Panc1 (cell line): ENCODE results near the gene KAZN. TPM values are rescaled to one million over a fixed set of nuclear protein-coding genes. Genes with fewer than 3 reads are reported as not detected.

Experiments used
- ATAC-seq: fragments of 200-7000 bp; cut with Tn5 transposase; 2 replicates; pipeline ENCODE4 v1.9.1; 2020; ENCODE audit warnings: mild to moderate bottlenecking, moderate library complexity
- BruUV-seq: library from RNA; stranded (reverse); fragments of 400-500 nt; replicated peaks from 2 replicates; lab custom pipeline; 2021; lab: Mats Ljungman, UMichigan
- CTCF ChIA-PET: fragments of 300-600 bp; sonication (Branson Sonifier 250); formaldehyde crosslinking; loops from one replicate; lab custom pipeline; 2022; ENCODE audit warnings: antibody characterized with exemption; lab: Charles Lee
- POLR2A ChIA-PET: fragments of 300-600 bp; sonication (Branson Sonifier 250); formaldehyde crosslinking; loops from one replicate; lab custom pipeline; 2022; ENCODE audit warnings: antibody characterized with exemption; lab: Charles Lee
- DNase-seq: peaks from one replicate; pipeline ENCODE4 v3.0.0-alpha.2; 2010; ENCODE audit warnings: low read depth, low spot score
- H3K27ac ChIP-seq: 2 replicates; pipeline ENCODE4 v1.5.1; 2011; ENCODE audit warnings: mild to moderate bottlenecking, low read length, inconsistent platforms
- H3K27me3 ChIP-seq: fragments of 200-500 bp; sonication (Bioruptor generic); 2 replicates; pipeline ENCODE4 v1.6.0; 2014; ENCODE audit warnings: low read length, inconsistent platforms; ENCODE audit not compliant: control insufficient read depth, insufficient read depth
- H3K36me3 ChIP-seq: fragments of 200-500 bp; sonication (Bioruptor generic); 2 replicates; pipeline ENCODE4 v1.5.1; 2014; ENCODE audit warnings: inconsistent platforms, mild to moderate bottlenecking, low read length, moderate library complexity; ENCODE audit not compliant: control insufficient read depth, insufficient read depth
- H3K4me1 ChIP-seq: 2 replicates; pipeline ENCODE4 v1.5.1; 2011; ENCODE audit warnings: inconsistent platforms, mild to moderate bottlenecking, low read length, moderate library complexity; ENCODE audit not compliant: control insufficient read depth, insufficient read depth
- H3K4me3 ChIP-seq, 2 experiments: 2 replicates each; pipeline ENCODE4 v1.5.1; 2011 to 2012; ENCODE audit warnings: low read depth in 2 of 2, low read length in 2 of 2, mild to moderate bottlenecking in 2 of 2, inconsistent platforms in 1 of 2, moderate library complexity in 1 of 2
- H3K9me3 ChIP-seq: fragments of 200-500 bp; sonication (Bioruptor generic); 2 replicates; pipeline ENCODE4 v1.5.1; 2014; ENCODE audit warnings: low read depth, mild to moderate bottlenecking, inconsistent platforms, low read length, moderate library complexity; ENCODE audit not compliant: control insufficient read depth, insufficient read depth
- CTCF ChIP-seq: fragments of 450-650 bp; IDR thresholded peaks from 2 replicates; pipeline ENCODE4 v1.5.1; 2017; ENCODE audit warnings: mild to moderate bottlenecking
- POLR2AphosphoS5 ChIP-seq: IDR thresholded peaks from 2 replicates; pipeline ENCODE4 v1.6.1; 2012; ENCODE audit warnings: mild to moderate bottlenecking, low read depth, low read length, moderate library complexity
- SIN3A ChIP-seq: IDR thresholded peaks from 2 replicates; pipeline ENCODE4 v1.6.1; 2012; ENCODE audit warnings: low read depth, mild to moderate bottlenecking, low read length, moderate library complexity, borderline replicate concordance; ENCODE audit not compliant: insufficient read depth
- TCF7L2 ChIP-seq: IDR thresholded peaks from 2 replicates; pipeline ENCODE4 v1.6.1; 2011; ENCODE audit warnings: mild to moderate bottlenecking, low read depth, low read length, inconsistent platforms
- in situ Hi-C: cut with HindIII; loops from 2 replicates; pipeline ENCODE4 v1.10.0; 2016; ENCODE audit warnings: low sequenced_read_pairs, low pct_unique_long_range_greater_than_20kb
- intact Hi-C: fragments of 100-400 bp; cut with micrococcal nuclease; formaldehyde crosslinking; loops from one replicate; pipeline ENCODE4 v1.10.0; 2022; ENCODE audit not compliant: unreplicated experiment
- total RNA-seq: library from RNA; stranded (reverse); gene quantifications from one replicate; pipeline ENCODE4 v1.2.1, GENCODE V29; 2021; ENCODE audit not compliant: unreplicated experiment
- TF ChIP-seq, protein P1 (sequence below), 2 experiments: IDR thresholded peaks; 2 replicates each; pipeline ENCODE4 v1.6.1; 2011 to 2012; ENCODE audit warnings: low read depth in 2 of 2, control low read depth in 1 of 2, low read length in 1 of 2, mild to moderate bottlenecking in 1 of 2, moderate library complexity in 1 of 2; ENCODE audit not compliant: insufficient read depth in 1 of 2

Gene KAZN
- total RNA-seq, 1 experiment from 2014 or later, result 6.6 TPM

DNA sequence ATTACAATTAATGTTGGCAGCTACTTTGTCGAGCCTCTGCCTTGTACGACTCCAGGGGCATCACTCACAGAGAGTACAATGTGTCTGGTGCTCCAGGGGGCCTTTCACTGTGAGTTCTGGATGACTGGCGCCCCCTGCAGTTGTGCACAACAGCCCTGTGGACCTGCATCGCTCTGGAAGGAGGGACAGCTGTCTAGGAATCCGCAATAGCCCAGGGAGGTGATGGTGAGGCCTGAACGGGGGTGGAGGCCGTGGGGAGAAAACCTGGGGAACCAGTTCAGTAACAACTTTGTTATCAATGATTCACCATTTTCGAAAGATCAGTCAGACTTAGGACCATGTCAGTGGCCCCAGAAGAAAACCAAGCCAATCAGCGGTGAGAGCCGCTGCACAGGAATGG, 189.1 kb downstream of the KAZN start:
- ChIA-PET CTCF (no interaction called here), POLR2A (no interaction called here)
- Histone ChIP-seq H3K36me3 (no peaks in the 10 kb centered on the region), H3K27ac (no peak overlapping the region), H3K9me3 (no peaks in the 10 kb centered on the region), H3K4me3 (no peak overlapping the region), H3K27me3 (peaks cover 5% of the 10 kb centered on the region; the same call in 1 of the 2 replicates), H3K4me1 (no peaks in the 10 kb centered on the region)
- intact Hi-C loops (no loop called here), in situ Hi-C loops (no loop called here)
- no TSS peak for BruUV-seq
- TF ChIP-seq POLR2AphosphoS5, result no peak
- no peak for TF ChIP-seq TCF7L2
- TF ChIP-seq, protein P1, sequence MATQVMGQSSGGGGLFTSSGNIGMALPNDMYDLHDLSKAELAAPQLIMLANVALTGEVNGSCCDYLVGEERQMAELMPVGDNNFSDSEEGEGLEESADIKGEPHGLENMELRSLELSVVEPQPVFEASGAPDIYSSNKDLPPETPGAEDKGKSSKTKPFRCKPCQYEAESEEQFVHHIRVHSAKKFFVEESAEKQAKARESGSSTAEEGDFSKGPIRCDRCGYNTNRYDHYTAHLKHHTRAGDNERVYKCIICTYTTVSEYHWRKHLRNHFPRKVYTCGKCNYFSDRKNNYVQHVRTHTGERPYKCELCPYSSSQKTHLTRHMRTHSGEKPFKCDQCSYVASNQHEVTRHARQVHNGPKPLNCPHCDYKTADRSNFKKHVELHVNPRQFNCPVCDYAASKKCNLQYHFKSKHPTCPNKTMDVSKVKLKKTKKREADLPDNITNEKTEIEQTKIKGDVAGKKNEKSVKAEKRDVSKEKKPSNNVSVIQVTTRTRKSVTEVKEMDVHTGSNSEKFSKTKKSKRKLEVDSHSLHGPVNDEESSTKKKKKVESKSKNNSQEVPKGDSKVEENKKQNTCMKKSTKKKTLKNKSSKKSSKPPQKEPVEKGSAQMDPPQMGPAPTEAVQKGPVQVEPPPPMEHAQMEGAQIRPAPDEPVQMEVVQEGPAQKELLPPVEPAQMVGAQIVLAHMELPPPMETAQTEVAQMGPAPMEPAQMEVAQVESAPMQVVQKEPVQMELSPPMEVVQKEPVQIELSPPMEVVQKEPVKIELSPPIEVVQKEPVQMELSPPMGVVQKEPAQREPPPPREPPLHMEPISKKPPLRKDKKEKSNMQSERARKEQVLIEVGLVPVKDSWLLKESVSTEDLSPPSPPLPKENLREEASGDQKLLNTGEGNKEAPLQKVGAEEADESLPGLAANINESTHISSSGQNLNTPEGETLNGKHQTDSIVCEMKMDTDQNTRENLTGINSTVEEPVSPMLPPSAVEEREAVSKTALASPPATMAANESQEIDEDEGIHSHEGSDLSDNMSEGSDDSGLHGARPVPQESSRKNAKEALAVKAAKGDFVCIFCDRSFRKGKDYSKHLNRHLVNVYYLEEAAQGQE (IDR thresholded peaks at IDR 0.05; ENCODE audit: insufficient read depth in 1 of 2, low read depth in 2 of 2, low read length in 1 of 2), result no peak
- no peak for TF ChIP-seq SIN3A
- no peak; the same call in 1 of the 2 replicates for TF ChIP-seq CTCF
- DNase-seq, result no peak
- ATAC-seq, result no peak

GRCh38 chr1:14788080-14788479, 189.6 kb downstream of the KAZN start:
- Histone ChIP-seq H3K27ac (no peak overlapping the region), H3K4me1 (no peaks in the 10 kb centered on the region), H3K9me3 (no peaks in the 10 kb centered on the region), H3K4me3 (no peak overlapping the region), H3K36me3 (no peaks in the 10 kb centered on the region), H3K27me3 (peaks cover 5% of the 10 kb centered on the region; the same call in 1 of the 2 replicates)
- TF ChIP-seq TCF7L2 (no peak), POLR2AphosphoS5 (no peak), SIN3A (no peak), CTCF (no peak)
- TF ChIP-seq, protein P1 (IDR thresholded peaks at IDR 0.05; ENCODE audit: insufficient read depth in 1 of 2, low read depth in 2 of 2, low read length in 1 of 2), result no peak
- ChIA-PET POLR2A (no interaction called here), CTCF (no interaction called here)
- in situ Hi-C loops, result no loop called here
- ATAC-seq, result no peak
- DNase-seq, result no peak
- no TSS peak for BruUV-seq
- intact Hi-C loops, result no loop called here
